Liver (tissue), 9 donors: ENCODE data around the gene NUP205. TPM values are rescaled to one million over a fixed set of nuclear protein-coding genes. Genes with fewer than 3 reads are reported as not detected.
"Not testable (repeated sequence)": the region's sequence is repeated elsewhere in the genome, so short reads cannot be mapped to it uniquely, and the experiment has no call there.

Source experiments
- DNase-seq: peaks from one replicate; pipeline ENCODE4 v3.0.0-alpha.2; 2017; ENCODE audit warnings: low spot score
- H3K27ac ChIP-seq, 2 donors: one replicate each; pipeline ENCODE4 v1.7.0; 2013; ENCODE audit warnings: inconsistent platforms in 2 of 2, low read length in 2 of 2, control low read depth in 1 of 2, low read depth in 1 of 2, mild to moderate bottlenecking in 1 of 2
- H3K27me3 ChIP-seq, 4 donors: one replicate each; pipeline versions ENCODE4 v1.6.1 to v1.7.0; 2013; ENCODE audit warnings: low read length in 3 of 4, inconsistent platforms in 1 of 4, mild to moderate bottlenecking in 1 of 4, moderate library complexity in 1 of 4; ENCODE audit not compliant: control insufficient read depth in 4 of 4, insufficient read depth in 4 of 4
- H3K36me3 ChIP-seq, 4 donors: one replicate each; pipeline versions ENCODE4 v1.6.1 to v1.7.0; 2013; ENCODE audit warnings: low read length in 3 of 4, mild to moderate bottlenecking in 3 of 4, low read depth in 1 of 4, moderate library complexity in 1 of 4; ENCODE audit not compliant: control insufficient read depth in 4 of 4, insufficient read depth in 3 of 4
- H3K4me1 ChIP-seq, 4 donors: one replicate each; pipeline versions ENCODE4 v1.6.1 to v1.7.0; 2013; ENCODE audit warnings: low read length in 3 of 4, mild to moderate bottlenecking in 3 of 4, moderate library complexity in 1 of 4; ENCODE audit not compliant: control insufficient read depth in 4 of 4, insufficient read depth in 4 of 4
- H3K4me3 ChIP-seq, 3 donors: one replicate each; pipeline versions ENCODE4 v1.6.1 to v1.7.0; 2013; ENCODE audit warnings: low read length in 3 of 3, control low read depth in 1 of 3, low read depth in 1 of 3, mild to moderate bottlenecking in 1 of 3
- H3K9ac ChIP-seq, 2 donors: one replicate each; pipeline ENCODE4 v1.7.0; 2013; ENCODE audit warnings: low read length in 2 of 2, mild to moderate bottlenecking in 2 of 2, moderate library complexity in 2 of 2, control low read depth in 1 of 2, low read depth in 1 of 2
- H3K9me3 ChIP-seq, 4 donors: one replicate each; pipeline versions ENCODE4 v1.6.1 to v1.7.0; 2013; ENCODE audit warnings: low read length in 3 of 4; ENCODE audit not compliant: control insufficient read depth in 4 of 4
- ATF3 ChIP-seq: IDR thresholded peaks from 2 replicates; pipeline ENCODE4 v1.6.1; 2016; ENCODE audit warnings: antibody characterized with exemption
- CTCF ChIP-seq: fragments of 150-350 bp; IDR thresholded peaks from 2 replicates; pipeline ENCODE4 v1.5.1; 2017; ENCODE audit warnings: improper control_type of control experiment, low read depth, low read length; ENCODE audit not compliant: missing input control
- FOXA1 ChIP-seq: IDR thresholded peaks from 2 replicates; pipeline ENCODE4 v1.6.1; 2016; ENCODE audit warnings: antibody characterized with exemption
- FOXA2 ChIP-seq: IDR thresholded peaks from 2 replicates; pipeline ENCODE4 v1.6.1; 2016; ENCODE audit warnings: antibody characterized with exemption
- GABPA ChIP-seq, 2 donors: IDR thresholded peaks in 1 of 2; conservative IDR thresholded peaks in 1 of 2; 2 replicates each; pipeline ENCODE4 v1.6.1; 2016; ENCODE audit warnings: antibody characterized with exemption in 2 of 2, mild to moderate bottlenecking in 1 of 2, moderate library complexity in 1 of 2
- HNF4G ChIP-seq: IDR thresholded peaks from 2 replicates; pipeline ENCODE4 v1.6.1; 2016; ENCODE audit warnings: antibody characterized with exemption
- JUND ChIP-seq, 2 donors: IDR thresholded peaks; 2 replicates each; pipeline ENCODE4 v1.6.1; 2016; ENCODE audit warnings: antibody characterized with exemption in 2 of 2
- MAX ChIP-seq: IDR thresholded peaks from 2 replicates; pipeline ENCODE4 v1.6.1; 2016; ENCODE audit warnings: antibody characterized with exemption
- NR2F2 ChIP-seq: IDR thresholded peaks from 2 replicates; pipeline ENCODE4 v1.6.1; 2016; ENCODE audit warnings: antibody characterized with exemption
- RAD21 ChIP-seq, 2 donors: IDR thresholded peaks; 2 replicates each; pipeline ENCODE4 v1.6.1; 2016; ENCODE audit warnings: antibody characterized with exemption in 2 of 2, mild to moderate bottlenecking in 2 of 2
- REST ChIP-seq: IDR thresholded peaks from 2 replicates; pipeline ENCODE4 v1.6.1; 2016; ENCODE audit warnings: antibody characterized with exemption, mild to moderate bottlenecking
- WGBS: extraction: QIAGEN DNeasy Blood & Tissue Kit; methylation state at CpG from one replicate; pipeline ENCODE4 v1.1.7; 2013; 5-methylcytosine and 5-hydroxymethylcytosine counted together
- polyA plus RNA-seq, 2 donors: library from polyadenylated mRNA; stranded (reverse) in 1 of 2; unstranded in 1 of 2; fragments of 200-250 nt in 1 of 2; fragments of >200 nt in 1 of 2; fragmentation: Nextera tagmentation in 1 of 2; extraction: Ambion mirVana in 1 of 2; gene quantifications; one replicate each; pipeline versions ENCODE4 v1.2.1 to v1.2.3, GENCODE V29; 2013 to 2015
- total RNA-seq, 2 donors: library from RNA; depleted of rRNA; stranded (reverse); fragments of >200 nt; gene quantifications; one replicate each; pipeline ENCODE4 v1.2.3, GENCODE V29; 2014
- donor health status: healthy.
- donor health status: healthy.
- donor health status: healthy.
- donor health status: healthy.
- donor health status: healthy.

NUP205 gene
- total and polyA plus RNA-seq, 4 donors, result 6.3 to 27.8 (median 12.0) TPM

- 98% methylated on average over 3 of the region's 3 CpGs for WGBS
- H3K9me3 ChIP-seq, result no peaks in the 10 kb centered on the region
- H3K4me1 ChIP-seq, result no peaks in the 10 kb centered on the region
- no peaks in the 10 kb centered on the region for H3K27me3 ChIP-seq
- TF ChIP-seq HNF4G (no peak), ATF3 (no peak), JUND (IDR thresholded peaks at IDR 0.05) (no peak), MAX (no peak)
- no peak overlapping the region for H3K27ac ChIP-seq
- H3K36me3 ChIP-seq, result peaks cover 0 to 16% (median 6%) of the 10 kb centered on the region in 4 donors
- H3K4me3 ChIP-seq, result no peak overlapping the region
- DNase-seq, result no peak
- H3K9ac ChIP-seq, result no peak overlapping the region
Measured at GRCh38 chr7:135690566-135690965, 132.8 kb downstream of the NUP205 start.

GRCh38 chr7:135692055-135692454, 134.3 kb downstream of the NUP205 start:
- peaks cover 0 to 16% (median 6%) of the 10 kb centered on the region in 4 donors for H3K36me3 ChIP-seq
- H3K9me3 ChIP-seq, result no peaks in the 10 kb centered on the region
- H3K27me3 ChIP-seq, result no peaks in the 10 kb centered on the region
- DNase-seq, result no peak
- no peak overlapping the region for H3K27ac ChIP-seq
- no peaks in the 10 kb centered on the region for H3K4me1 ChIP-seq
- TF ChIP-seq GABPA (IDR thresholded peaks at IDR 0.05 in 1 of 2, conservative IDR thresholded peaks at IDR 0.05 in 1 of 2), result no peak
- TF ChIP-seq CTCF, result no peak
- no peak for TF ChIP-seq NR2F2
- TF ChIP-seq ATF3, result no peak
- H3K4me3 ChIP-seq, result no peak overlapping the region
- 71% methylated on average over 3 of the region's 3 CpGs for WGBS
- no peak overlapping the region for H3K9ac ChIP-seq

GRCh38 chr7:135692606-135693005, 134.9 kb downstream of the NUP205 start:
- over 99% methylated on average over 7 of the region's 7 CpGs for WGBS
- not testable (repeated sequence) for H3K27me3 ChIP-seq, H3K9ac ChIP-seq, H3K9me3 ChIP-seq, DNase-seq, H3K4me3 ChIP-seq, H3K4me1 ChIP-seq, H3K27ac ChIP-seq
- peaks cover 0 to 16% (median 6%) of the 10 kb centered on the region in 4 donors for H3K36me3 ChIP-seq

- DNase-seq, result no peak
- Histone ChIP-seq H3K9me3 (no peaks in the 10 kb centered on the region), H3K36me3 (peaks cover 0 to 16% (median 6%) of the 10 kb centered on the region in 4 donors), H3K4me1 (no peaks in the 10 kb centered on the region), H3K4me3 (no peak overlapping the region), H3K27me3 (no peaks in the 10 kb centered on the region), H3K27ac (no peak overlapping the region), H3K9ac (no peak overlapping the region)
- TF ChIP-seq FOXA2 (no peak), NR2F2 (no peak), RAD21 (IDR thresholded peaks at IDR 0.05) (no peak), GABPA (IDR thresholded peaks at IDR 0.05 in 1 of 2, conservative IDR thresholded peaks at IDR 0.05 in 1 of 2) (no peak), FOXA1 (no peak), MAX (no peak), REST (no peak)
- 89% methylated on average over 4 of the region's 4 CpGs for WGBS
Measured at GRCh38 chr7:135693558-135693957, 135.8 kb downstream of the NUP205 start.
